Naive thymus-derived CD8-positive, alpha-beta T cell (primary cell): ENCODE data around the gene DAD1. TPM values are rescaled to one million over a fixed set of nuclear protein-coding genes. Genes with fewer than 3 reads are reported as not detected.
"Not testable (repeated sequence)": the region's sequence is repeated elsewhere in the genome, so short reads cannot be mapped to it uniquely, and the experiment has no call there.

Experiments
- ATAC-seq, 2 donors: fragments of 150-1000 bp; cut with Tn5 transposase in 1 of 2; sonication (Bioruptor Pico), chemical (Tn5 transposase) in 1 of 2; 1 replicate in 1 of 2; 2 replicates in 1 of 2; pipeline ENCODE4 v1.10.0; 2021; ENCODE audit warnings: mild to moderate bottlenecking in 2 of 2, moderate library complexity in 2 of 2
- POLR2A ChIA-PET: fragments of 350-600 bp; sonication (Branson Sonifier 250); formaldehyde crosslinking; loops from one replicate; lab custom pipeline; 2021; ENCODE audit warnings: antibody characterized with exemption; lab: Charles Lee
- DNase-seq, 10 donors: peaks; one replicate each; pipeline versions ENCODE4 v3.0.0 to v3.0.0-alpha.2; 2020 to 2022
- H3K27ac Mint-ChIP-seq, 10 donors: one replicate each; pipeline ENCODE4 v1.8.0; 2020 to 2022; ENCODE audit warnings: mild to moderate bottlenecking in 10 of 10, mixed read lengths in 10 of 10, moderate library complexity in 4 of 10, inconsistent platforms in 1 of 10
- H3K27me3 Mint-ChIP-seq, 5 donors: one replicate each; pipeline ENCODE4 v1.8.0; 2021 to 2022; ENCODE audit warnings: mixed read lengths in 5 of 5
- H3K36me3 Mint-ChIP-seq, 3 donors: one replicate each; pipeline ENCODE4 v1.8.0; 2020 to 2022; ENCODE audit warnings: mixed read lengths in 3 of 3, mild to moderate bottlenecking in 2 of 3, inconsistent platforms in 1 of 3
- H3K4me1 Mint-ChIP-seq, 4 donors: one replicate each; pipeline ENCODE4 v1.8.0; 2021 to 2022; ENCODE audit warnings: mixed read lengths in 4 of 4
- H3K4me3 Mint-ChIP-seq, 10 donors: one replicate each; pipeline ENCODE4 v1.8.0; 2020 to 2022; ENCODE audit warnings: mild to moderate bottlenecking in 10 of 10, mixed read lengths in 10 of 10, moderate library complexity in 6 of 10, inconsistent platforms in 1 of 10
- H3K9me3 Mint-ChIP-seq, 9 donors: one replicate each; pipeline ENCODE4 v1.8.0; 2020 to 2022; ENCODE audit warnings: mixed read lengths in 9 of 9, mild to moderate bottlenecking in 3 of 9, inconsistent platforms in 1 of 9, moderate library complexity in 1 of 9
- polyA plus RNA-seq, 3 donors: library from polyadenylated mRNA; unstranded; fragments of 300-500 nt; fragmentation: Illumina TruSeq; gene quantifications; one replicate each; pipeline ENCODE4 v1.2.3, GENCODE V29; 2021
- total RNA-seq, 8 experiments: library from RNA in 2 of 8; stranded (reverse) in 2 of 8; gene quantifications; one replicate each; pipeline ENCODE4 v1.2.3 and lab custom pipeline; 2021 to 2026

Gene DAD1
- total and polyA plus RNA-seq, 5 experiments from 2014 or later, result 120 to 660 (median 610) TPM

DNA sequence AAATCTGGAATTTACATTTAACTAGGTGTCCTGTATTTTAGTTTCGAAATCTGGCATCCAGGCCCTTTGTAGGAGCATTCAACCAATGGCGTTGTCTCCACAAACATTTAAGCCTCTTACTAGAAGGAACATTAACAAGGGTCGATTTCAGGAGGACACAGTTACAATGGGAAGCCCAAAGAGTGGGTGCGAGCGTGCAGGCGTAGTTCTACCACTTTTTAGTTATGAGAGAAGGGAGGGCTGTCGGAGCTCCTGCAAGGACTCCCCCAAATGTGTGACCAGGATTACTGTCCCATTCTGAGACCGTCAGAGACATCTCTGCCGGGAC is 8.7 kb upstream of the DAD1 start:
- POLR2A ChIA-PET, result interaction anchor here (0.9 to 5.5 kb wide), 7 partner anchors 8 to 169 kb away, joined by 3 to 58 read pairs (median 5); partner anchors contain the start of genes DAD1 and OXA1L
- DNase-seq (no peak), ATAC-seq (peak in 1 of 2 donors; percentile 36)
- H3K36me3 Mint-ChIP-seq, result peaks cover 0 to 13% (median 12%) of the 10 kb centered on the region in 3 donors
- peak overlapping the region; percentile 91 to 99 (median 96) for H3K4me3 Mint-ChIP-seq
- H3K9me3 Mint-ChIP-seq, result no peaks in the 10 kb centered on the region
- peak overlapping the region; percentile 27 to 97 (median 92) for H3K27ac Mint-ChIP-seq
- H3K4me1 Mint-ChIP-seq, result peaks cover 18 to 49% (median 40%) of the 10 kb centered on the region in 4 donors
- H3K27me3 Mint-ChIP-seq, result no peaks in the 10 kb centered on the region

DNA sequence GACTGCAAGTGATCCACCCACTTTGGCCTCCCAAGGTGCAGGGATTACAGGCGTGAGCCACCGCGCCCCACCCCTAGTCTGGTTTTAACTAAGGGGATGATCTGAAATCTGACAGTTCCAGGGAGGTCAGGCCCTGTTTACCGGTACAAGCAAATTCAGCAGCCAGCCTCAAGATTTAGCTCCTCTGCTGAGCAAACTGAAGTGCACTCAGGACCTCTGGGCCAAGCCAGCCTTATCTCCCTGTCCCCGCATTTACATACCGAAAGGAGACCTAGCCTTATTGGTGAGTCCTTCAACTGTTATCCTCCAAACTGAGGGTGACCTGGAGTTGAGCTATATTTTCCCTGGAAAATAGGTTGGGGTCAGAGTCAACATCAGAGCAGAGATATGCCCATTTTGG is 8.2 kb upstream of the DAD1 start:
- H3K27ac Mint-ChIP-seq, result peak overlapping the region in 9 of 10 donors; percentile 27 to 97 (median 96)

DNA sequence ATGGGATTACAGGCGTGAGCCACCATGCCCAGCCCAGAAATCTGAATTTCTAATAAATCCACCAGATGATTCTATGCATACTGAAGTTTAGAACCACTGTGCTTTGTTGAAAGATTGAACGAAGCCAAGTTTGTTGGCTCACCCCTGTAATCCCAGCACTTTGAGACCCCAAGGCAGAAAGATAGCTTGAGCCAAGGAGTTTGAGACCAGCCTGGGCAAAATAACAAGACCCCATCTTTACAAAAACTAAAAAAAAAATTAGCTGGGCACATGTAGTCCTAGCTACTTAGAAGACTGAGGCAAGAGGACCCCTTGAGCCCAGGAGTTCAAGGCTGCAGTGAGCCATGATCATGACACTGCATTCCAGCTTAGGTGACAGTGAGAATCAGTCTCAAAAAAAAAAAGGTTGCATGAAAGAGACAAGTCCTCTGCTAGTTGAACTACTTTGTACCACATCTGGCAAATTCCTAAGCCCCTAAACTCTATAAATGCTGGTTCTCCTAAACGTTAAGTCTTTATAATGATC is 7.4 kb upstream of the DAD1 start:
- Mint-ChIP-seq H3K36me3 (peaks cover 0 to 3% (median 0%) of the 10 kb centered on the region in 3 donors), H3K27me3 (no peaks in the 10 kb centered on the region), H3K9me3 (no peaks in the 10 kb centered on the region), H3K4me1 (peaks cover 11 to 36% (median 34%) of the 10 kb centered on the region in 4 donors), H3K4me3 (peak overlapping the region in 4 of 10 donors; percentile 1 to 52 (median 14)), H3K27ac (peak overlapping the region in 3 of 10 donors; percentile 4 to 60 (median 14))
- DNase-seq (no peak), ATAC-seq (no peak)
- POLR2A ChIA-PET, result interaction anchor here (5.2 to 5.5 kb wide), 2 partner anchors 7 to 26 kb away, joined by 33 to 58 read pairs; partner anchors contain the start of gene DAD1

More for the DNA sequence above, 8.2 kb upstream of the DAD1 start:
- Mint-ChIP-seq H3K9me3 (no peaks in the 10 kb centered on the region), H3K36me3 (peaks cover 0 to 8% (median 7%) of the 10 kb centered on the region in 3 donors), H3K4me1 (peaks cover 18 to 44% (median 38%) of the 10 kb centered on the region in 4 donors), H3K27me3 (no peaks in the 10 kb centered on the region), H3K4me3 (peak overlapping the region; percentile 91 to 99 (median 96))
- DNase-seq (no peak), ATAC-seq (no peak)
- POLR2A ChIA-PET, result interaction anchor here (2.5 to 5.5 kb wide), 3 partner anchors 8 to 27 kb away, joined by 11 to 58 read pairs (median 33); partner anchors contain the start of gene DAD1

DNA sequence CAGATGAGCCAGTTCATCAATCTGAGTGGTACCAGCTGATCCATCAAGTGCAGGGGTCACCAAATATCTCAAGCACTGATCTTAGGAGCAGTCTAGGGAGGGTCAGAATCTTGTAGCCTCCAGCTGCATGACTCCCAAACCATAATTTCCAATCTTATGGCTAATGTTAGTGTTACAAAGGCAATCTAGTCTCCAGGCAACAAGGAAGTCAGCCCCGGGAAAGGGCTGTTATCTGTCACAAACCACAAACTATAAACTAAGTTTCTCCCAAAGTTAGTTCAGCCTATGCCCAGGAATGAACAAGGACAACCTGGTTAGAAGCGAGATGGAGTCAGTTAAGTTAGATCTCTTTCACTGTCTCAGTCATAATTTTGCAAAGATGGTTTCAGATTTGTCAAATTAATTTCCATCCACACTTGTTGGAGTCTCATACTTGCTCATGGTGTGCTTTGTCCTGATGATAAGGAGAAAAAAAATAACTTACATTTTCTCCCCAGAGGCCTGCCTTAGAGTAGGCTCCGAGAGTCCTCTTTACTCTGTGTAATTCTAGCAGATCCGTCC is 5.2 kb upstream of the DAD1 start:
- ATAC-seq (no peak), DNase-seq (no peak)
- H3K27me3 Mint-ChIP-seq, result peaks cover 0 to under 1% (median 0%) of the 10 kb centered on the region in 5 donors
- no peaks in the 10 kb centered on the region for H3K9me3 Mint-ChIP-seq
- H3K4me1 Mint-ChIP-seq, result peaks cover 16 to 31% (median 28%) of the 10 kb centered on the region in 4 donors
- H3K27ac Mint-ChIP-seq, result peak overlapping the region in 1 of 10 donors; percentile 34
- no peaks in the 10 kb centered on the region for H3K36me3 Mint-ChIP-seq
- POLR2A ChIA-PET, result interaction anchor here (0.6 to 1.0 kb wide), 2 partner anchors 10 to 23 kb away, joined by 3 to 9 read pairs; no protein-coding TSS in a partner anchor
- H3K4me3 Mint-ChIP-seq, result no peak overlapping the region

DNA sequence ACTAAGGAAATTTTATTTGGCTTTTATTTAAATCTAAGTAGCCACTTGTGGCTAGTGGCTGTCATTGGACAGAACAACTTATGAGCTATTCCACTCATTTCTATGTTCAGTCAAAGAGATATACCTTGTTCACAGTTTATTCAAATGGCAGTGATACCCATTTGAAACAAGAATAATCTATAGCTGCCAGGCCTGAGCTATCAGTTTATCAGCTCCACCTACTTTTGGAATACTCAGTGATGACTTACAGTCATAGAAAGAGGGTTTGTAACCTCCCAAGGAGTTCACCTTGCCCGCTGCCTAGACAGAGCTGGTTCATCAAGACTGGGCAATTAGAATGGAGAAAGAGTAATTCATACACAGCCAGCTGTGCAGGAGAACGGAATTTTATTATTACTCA is 4.6 kb upstream of the DAD1 start:
- Mint-ChIP-seq H3K27ac (peak overlapping the region in 4 of 10 donors; percentile 29 to 77 (median 52)), H3K36me3 (no peaks in the 10 kb centered on the region), H3K4me1 (peaks cover 12 to 28% (median 25%) of the 10 kb centered on the region in 4 donors), H3K9me3 (no peaks in the 10 kb centered on the region), H3K27me3 (peaks cover 0 to 5% (median 0%) of the 10 kb centered on the region in 5 donors), H3K4me3 (no peak overlapping the region)
- POLR2A ChIA-PET, result no interaction called here
- ATAC-seq (no peak), DNase-seq (no peak)

DNA sequence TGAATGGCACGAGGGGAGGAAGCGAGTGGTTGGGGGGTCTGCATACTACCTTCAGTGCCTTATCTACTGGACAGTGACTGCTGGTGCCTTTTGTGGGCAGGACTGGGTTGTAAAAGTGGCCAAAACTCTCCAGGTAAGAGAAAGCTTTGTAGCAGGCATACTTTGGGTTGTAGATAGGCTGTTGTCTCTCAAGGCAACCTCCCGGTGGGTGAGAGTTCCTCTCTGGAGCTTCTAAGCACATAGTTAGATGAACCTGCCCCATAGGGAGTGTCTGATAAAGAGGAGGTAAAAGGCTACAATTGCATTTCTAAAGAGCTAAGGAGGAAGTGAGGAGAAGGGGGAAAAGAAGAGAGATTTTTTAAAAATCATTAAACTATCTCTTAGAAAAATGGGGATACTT is 4.2 kb upstream of the DAD1 start:
- Mint-ChIP-seq H3K27me3 (peaks cover 0 to 5% (median 0%) of the 10 kb centered on the region in 5 donors), H3K36me3 (no peaks in the 10 kb centered on the region), H3K4me1 (peaks cover 13 to 28% (median 25%) of the 10 kb centered on the region in 4 donors), H3K4me3 (no peak overlapping the region), H3K9me3 (no peaks in the 10 kb centered on the region), H3K27ac (peak overlapping the region in 7 of 10 donors; percentile 15 to 98 (median 71))
- POLR2A ChIA-PET, result no interaction called here
- no peak for ATAC-seq
- DNase-seq, result no peak

DNA sequence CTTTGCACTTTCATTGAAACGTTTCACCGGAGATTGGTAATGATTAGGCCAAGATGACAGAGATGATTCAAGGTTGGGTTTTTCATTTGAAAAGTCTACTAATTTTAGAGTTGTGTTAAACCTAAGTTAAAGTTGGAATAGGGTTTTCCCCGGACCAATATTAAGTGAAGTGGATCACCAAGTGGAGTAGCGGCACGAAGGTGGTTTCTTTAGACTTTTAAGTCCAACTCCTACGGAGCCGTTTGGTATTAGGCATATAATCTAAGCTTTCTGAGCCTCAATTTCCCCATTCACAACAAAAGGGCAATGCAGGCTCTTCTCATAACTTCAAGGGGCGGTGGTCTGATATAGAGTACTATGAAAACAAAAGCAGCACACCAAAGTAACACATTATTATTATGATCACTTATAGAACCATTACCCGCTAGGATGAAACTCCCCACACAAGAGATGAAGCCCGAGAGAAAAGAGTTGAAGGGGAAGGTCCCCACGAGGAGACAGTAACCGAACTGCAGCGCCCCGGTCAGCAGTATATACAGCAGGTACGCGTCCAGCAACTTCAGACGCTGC is 413 bp downstream of the DAD1 start:
- H3K4me3 Mint-ChIP-seq, result peak overlapping the region; percentile 90 to 99 (median 98)
- POLR2A ChIA-PET, result interaction anchor here (0.9 to 4.5 kb wide), 16 partner anchors 9 to 748 kb away, joined by 3 to 60 read pairs (median 6); partner anchors contain the start of genes ABHD4, OXA1L and RBM23
- DNase-seq (no peak), ATAC-seq (peak in 1 of 2 donors; percentile 0)
- peaks cover 39 to 66% (median 62%) of the 10 kb centered on the region in 4 donors for H3K4me1 Mint-ChIP-seq
- peaks cover 0 to 19% (median 5%) of the 10 kb centered on the region in 3 donors for H3K36me3 Mint-ChIP-seq
- H3K9me3 Mint-ChIP-seq, result no peaks in the 10 kb centered on the region
- peaks cover 0 to 5% (median 0%) of the 10 kb centered on the region in 5 donors for H3K27me3 Mint-ChIP-seq
- H3K27ac Mint-ChIP-seq, result peak overlapping the region; percentile 95 to 100 (median 99)

DNA sequence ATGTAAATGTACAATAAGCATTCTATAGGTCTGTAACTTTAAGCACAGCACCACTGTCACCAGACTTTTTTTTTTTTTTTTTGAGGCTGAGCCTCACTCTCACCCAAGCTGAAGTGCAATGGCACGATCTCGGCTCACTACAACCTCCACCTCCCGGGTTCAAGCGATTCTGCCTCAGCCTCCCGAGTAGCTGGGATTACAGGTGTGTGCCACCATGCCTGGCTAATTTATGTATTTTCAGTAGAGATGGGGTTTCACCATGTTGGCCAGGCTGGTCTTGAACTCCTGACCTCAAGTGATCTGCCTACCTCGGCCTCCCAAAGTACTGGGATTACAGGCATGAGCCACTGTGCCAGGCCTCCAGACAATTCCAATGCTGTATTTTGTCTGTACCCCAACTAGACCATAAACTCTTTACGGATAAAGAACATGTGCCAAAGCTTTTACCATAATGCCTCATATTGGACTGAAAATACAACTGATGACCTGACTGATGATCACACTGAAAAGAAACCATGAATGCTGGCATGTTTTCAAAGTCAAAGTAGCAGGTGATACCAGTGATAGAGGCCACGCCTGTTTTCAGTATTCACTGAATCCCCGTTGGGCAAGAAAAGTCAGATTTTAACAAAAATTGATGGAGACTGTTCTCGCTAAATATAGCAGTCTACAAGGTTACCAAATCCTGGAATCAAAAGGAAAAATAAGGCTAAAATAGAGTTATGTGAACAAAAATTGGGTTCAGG is 1.2 kb downstream of the DAD1 start:
- H3K9me3 Mint-ChIP-seq, ATAC-seq, H3K27me3 Mint-ChIP-seq: not testable (repeated sequence)
- peak overlapping the region; percentile 95 to 100 (median 99) for H3K27ac Mint-ChIP-seq
- peaks cover 0 to 23% (median 5%) of the 10 kb centered on the region in 3 donors for H3K36me3 Mint-ChIP-seq
- peak overlapping the region; percentile 90 to 99 (median 98) for H3K4me3 Mint-ChIP-seq
- POLR2A ChIA-PET, result interaction anchor here (0.7 to 4.5 kb wide), 10 partner anchors 8 to 1720 kb away, joined by 3 to 60 read pairs (median 13); partner anchors contain the start of genes ABHD4, CIDEB and OXA1L
- peak in 2 of 10 donors; percentile 37 to 39 for DNase-seq
- H3K4me1 Mint-ChIP-seq, result peaks cover 46 to 74% (median 70%) of the 10 kb centered on the region in 4 donors

DNA sequence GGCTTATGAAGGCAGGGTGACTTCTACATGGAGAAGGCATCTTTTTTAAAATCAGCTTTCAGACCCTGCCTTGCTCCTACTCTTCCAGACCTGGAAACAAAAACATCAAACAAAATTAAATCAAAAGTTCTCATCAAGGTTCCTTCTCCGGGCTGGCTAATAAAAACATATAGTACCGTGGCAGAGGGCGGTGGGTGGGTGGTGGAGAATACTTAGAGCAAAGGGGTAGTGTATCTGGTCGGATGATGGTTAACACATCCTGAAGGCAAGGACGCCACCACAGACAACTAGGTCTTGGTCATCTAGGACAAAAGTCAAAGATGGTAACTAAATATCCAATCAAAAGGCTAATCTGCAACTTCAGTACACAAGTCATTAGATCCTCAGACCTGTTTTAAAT is 1.8 kb downstream of the DAD1 start:
- DNase-seq (no peak), ATAC-seq (no peak)
- peaks cover 47 to 80% (median 75%) of the 10 kb centered on the region in 4 donors for H3K4me1 Mint-ChIP-seq
- peaks cover 0 to 5% (median 0%) of the 10 kb centered on the region in 5 donors for H3K27me3 Mint-ChIP-seq
- POLR2A ChIA-PET, result interaction anchor here (1.0 to 4.5 kb wide), 4 partner anchors 11 to 89 kb away, joined by 3 to 60 read pairs (median 24); partner anchors contain the start of gene ABHD4
- H3K27ac Mint-ChIP-seq, result peak overlapping the region; percentile 86 to 100 (median 99)
- no peaks in the 10 kb centered on the region for H3K9me3 Mint-ChIP-seq
- H3K36me3 Mint-ChIP-seq, result peaks cover 0 to 23% (median 5%) of the 10 kb centered on the region in 3 donors
- peak overlapping the region in 9 of 10 donors; percentile 54 to 99 (median 98) for H3K4me3 Mint-ChIP-seq

DNA sequence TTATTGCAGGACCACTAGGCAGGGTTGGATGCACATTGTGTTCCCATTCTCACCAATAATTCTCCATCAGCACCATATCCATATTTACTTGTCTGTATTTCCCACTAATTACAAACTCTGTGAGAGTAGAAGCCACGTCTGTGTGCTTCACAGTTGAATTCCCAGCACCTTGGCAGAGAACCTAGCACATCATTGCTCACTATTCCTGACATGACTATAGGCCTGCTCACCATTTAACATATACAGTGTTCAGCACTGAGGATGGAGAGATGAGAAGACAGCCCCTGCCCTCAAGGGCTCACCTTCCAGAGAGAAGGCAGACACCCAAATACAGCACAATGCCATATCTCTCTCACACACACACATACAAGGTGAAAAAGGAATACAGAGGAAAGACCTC is 5.0 kb downstream of the DAD1 start:
- H3K4me1 Mint-ChIP-seq, result peaks cover 46 to 80% (median 78%) of the 10 kb centered on the region in 4 donors
- POLR2A ChIA-PET, result interaction anchor here (1.1 to 1.4 kb wide), 2 partner anchors 11 to 12 kb away, joined by 3 to 7 read pairs; no protein-coding TSS in a partner anchor
- peaks cover 0 to 2% (median 0%) of the 10 kb centered on the region in 5 donors for H3K27me3 Mint-ChIP-seq
- H3K4me3 Mint-ChIP-seq, result peak overlapping the region in 8 of 10 donors; percentile 11 to 91 (median 52)
- no peaks in the 10 kb centered on the region for H3K9me3 Mint-ChIP-seq
- H3K27ac Mint-ChIP-seq, result peak overlapping the region; percentile 22 to 99 (median 88)
- DNase-seq, result no peak
- peaks cover 0 to 32% (median 5%) of the 10 kb centered on the region in 3 donors for H3K36me3 Mint-ChIP-seq
- ATAC-seq, result no peak

DNA sequence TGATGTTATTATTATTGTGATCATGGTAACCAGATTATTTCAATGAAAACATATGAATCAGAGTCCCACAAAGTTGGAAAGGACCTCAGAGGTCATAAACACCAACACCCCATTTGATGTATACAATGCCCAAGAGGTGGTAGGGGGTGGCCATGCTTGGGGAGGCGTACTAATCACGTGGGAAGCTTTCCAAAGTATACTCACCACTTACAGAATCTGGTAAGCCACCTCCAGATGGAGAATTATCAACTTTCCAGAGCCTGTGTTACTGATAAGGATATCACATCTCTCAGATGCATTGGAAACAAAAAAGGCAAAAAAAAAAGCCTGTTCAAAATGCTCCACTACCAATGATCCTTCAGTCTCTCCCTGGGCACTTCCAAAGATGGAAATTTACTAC is 8.4 kb downstream of the DAD1 start:
- DNase-seq, result no peak
- H3K4me3 Mint-ChIP-seq, result peak overlapping the region in 1 of 10 donors; percentile 5
- peaks cover 0 to 29% (median 2%) of the 10 kb centered on the region in 3 donors for H3K36me3 Mint-ChIP-seq
- peak overlapping the region in 5 of 10 donors; percentile 1 to 67 (median 6) for H3K27ac Mint-ChIP-seq
- no peaks in the 10 kb centered on the region for H3K27me3 Mint-ChIP-seq
- no peak for ATAC-seq
- POLR2A ChIA-PET, result interaction anchor here (0.6 to 0.7 kb wide), 4 partner anchors 10 to 581 kb away, joined by 3 to 5 read pairs (median 4); no protein-coding TSS in a partner anchor
- peaks cover 37 to 79% (median 75%) of the 10 kb centered on the region in 4 donors for H3K4me1 Mint-ChIP-seq
- no peaks in the 10 kb centered on the region for H3K9me3 Mint-ChIP-seq
